Skin of body (tissue), 2 donors: ENCODE data around the gene THRA. TPM values are rescaled to one million over a fixed set of nuclear protein-coding genes. Genes with fewer than 3 reads are reported as not detected.

ENCODE experiments used
- DNase-seq: peaks from one replicate; lab custom pipeline; 2025; lab: John Stamatoyannopoulos, UW
- total RNA-seq: library from RNA; depleted of rRNA; stranded (reverse); fragments of >200 nt; gene quantifications from one replicate; pipeline ENCODE4 v1.2.3, GENCODE V29; 2014

Gene THRA, protein sequence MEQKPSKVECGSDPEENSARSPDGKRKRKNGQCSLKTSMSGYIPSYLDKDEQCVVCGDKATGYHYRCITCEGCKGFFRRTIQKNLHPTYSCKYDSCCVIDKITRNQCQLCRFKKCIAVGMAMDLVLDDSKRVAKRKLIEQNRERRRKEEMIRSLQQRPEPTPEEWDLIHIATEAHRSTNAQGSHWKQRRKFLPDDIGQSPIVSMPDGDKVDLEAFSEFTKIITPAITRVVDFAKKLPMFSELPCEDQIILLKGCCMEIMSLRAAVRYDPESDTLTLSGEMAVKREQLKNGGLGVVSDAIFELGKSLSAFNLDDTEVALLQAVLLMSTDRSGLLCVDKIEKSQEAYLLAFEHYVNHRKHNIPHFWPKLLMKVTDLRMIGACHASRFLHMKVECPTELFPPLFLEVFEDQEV
- 27.2 TPM for total RNA-seq

- no peak for DNase-seq
Measured at GRCh38 chr17:40062329-40063186, at the start of gene THRA. Gene THRA, plus strand, starts transcription at chr17:40062965. Its CDS starts 11,524 bp downstream, at chr17:40074489.

DNA sequence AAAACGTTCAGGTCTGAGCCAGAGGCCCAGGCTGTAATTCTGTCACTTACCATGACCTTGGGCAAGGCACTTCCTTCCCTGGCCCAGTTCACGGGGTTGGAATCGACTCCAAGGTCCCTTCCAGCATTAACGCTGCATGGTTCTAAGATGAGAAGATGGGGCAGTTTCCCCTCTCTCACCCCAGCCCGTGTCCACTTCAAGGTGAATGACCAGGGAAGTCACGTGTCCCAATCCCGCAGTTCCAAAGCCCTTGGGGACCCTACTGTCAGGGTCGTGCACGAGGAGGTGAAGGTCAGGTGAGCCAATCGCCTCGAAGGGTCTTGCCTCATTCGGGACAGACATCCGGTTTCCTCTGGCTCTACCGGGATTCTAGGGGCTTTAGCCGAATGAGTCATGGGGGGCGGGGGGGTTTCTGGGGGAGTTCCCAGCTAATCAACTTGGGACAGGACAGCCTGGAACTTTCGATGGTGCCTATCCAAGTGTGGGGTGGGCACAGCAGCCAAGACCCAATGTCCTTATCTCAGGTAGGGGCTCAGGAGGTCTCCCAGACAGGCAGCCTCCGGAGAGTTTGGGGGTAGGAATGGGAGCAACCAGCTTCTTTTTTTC, 48.3 kb upstream of the THRA start:
- DNase-seq: no peak

DNA sequence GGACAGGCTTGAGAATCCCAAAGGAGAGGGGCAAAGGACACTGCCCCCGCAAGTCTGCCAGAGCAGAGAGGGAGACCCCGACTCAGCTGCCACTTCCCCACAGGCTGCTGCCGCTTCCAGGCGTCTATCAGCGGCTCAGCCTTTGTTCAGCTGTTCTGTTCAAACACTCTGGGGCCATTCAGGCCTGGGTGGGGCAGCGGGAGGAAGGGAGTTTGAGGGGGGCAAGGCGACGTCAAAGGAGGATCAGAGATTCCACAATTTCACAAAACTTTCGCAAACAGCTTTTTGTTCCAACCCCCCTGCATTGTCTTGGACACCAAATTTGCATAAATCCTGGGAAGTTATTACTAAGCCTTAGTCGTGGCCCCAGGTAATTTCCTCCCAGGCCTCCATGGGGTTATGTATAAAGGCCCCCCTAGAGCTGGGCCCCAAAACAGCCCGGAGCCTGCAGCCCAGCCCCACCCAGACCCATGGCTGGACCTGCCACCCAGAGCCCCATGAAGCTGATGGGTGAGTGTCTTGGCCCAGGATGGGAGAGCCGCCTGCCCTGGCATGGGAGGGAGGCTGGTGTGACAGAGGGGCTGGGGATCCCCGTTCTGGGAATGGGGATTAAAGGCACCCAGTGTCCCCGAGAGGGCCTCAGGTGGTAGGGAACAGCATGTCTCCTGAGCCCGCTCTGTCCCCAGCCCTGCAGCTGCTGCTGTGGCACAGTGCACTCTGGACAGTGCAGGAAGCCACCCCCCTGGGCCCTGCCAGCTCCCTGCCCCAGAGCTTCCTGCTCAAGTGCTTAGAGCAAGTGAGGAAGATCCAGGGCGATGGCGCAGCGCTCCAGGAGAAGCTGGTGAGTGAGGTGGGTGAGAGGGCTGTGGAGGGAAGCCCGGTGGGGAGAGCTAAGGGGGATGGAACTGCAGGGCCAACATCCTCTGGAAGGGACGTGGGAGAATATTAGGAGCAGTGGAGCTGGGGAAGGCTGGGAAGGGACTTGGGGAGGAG, 47.5 kb upstream of the THRA start, which contains the start of gene CSF3:
CSF3 (plus strand) TSS at position 436 of the 993 bp plus-strand sequence; CDS start at position 471, 35 bp downstream.
- DNase-seq: no peak

- DNase-seq: no peak
Measured at GRCh38 chr17:40015998-40016985, 46.5 kb upstream of the THRA start.

DNA sequence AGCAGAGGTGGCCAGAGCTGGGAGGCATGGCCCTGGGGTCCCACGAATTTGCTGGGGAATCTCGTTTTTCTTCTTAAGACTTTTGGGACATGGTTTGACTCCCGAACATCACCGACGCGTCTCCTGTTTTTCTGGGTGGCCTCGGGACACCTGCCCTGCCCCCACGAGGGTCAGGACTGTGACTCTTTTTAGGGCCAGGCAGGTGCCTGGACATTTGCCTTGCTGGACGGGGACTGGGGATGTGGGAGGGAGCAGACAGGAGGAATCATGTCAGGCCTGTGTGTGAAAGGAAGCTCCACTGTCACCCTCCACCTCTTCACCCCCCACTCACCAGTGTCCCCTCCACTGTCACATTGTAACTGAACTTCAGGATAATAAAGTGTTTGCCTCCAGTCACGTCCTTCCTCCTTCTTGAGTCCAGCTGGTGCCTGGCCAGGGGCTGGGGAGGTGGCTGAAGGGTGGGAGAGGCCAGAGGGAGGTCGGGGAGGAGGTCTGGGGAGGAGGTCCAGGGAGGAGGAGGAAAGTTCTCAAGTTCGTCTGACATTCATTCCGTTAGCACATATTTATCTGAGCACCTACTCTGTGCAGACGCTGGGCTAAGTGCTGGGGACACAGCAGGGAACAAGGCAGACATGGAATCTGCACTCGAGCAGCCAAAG, 45.2 kb upstream of the THRA start:
- no peak for DNase-seq

GRCh38 chr17:40018211-40019121, 44.3 kb upstream of the THRA start:
- peak; percentile 28 for DNase-seq

DNA sequence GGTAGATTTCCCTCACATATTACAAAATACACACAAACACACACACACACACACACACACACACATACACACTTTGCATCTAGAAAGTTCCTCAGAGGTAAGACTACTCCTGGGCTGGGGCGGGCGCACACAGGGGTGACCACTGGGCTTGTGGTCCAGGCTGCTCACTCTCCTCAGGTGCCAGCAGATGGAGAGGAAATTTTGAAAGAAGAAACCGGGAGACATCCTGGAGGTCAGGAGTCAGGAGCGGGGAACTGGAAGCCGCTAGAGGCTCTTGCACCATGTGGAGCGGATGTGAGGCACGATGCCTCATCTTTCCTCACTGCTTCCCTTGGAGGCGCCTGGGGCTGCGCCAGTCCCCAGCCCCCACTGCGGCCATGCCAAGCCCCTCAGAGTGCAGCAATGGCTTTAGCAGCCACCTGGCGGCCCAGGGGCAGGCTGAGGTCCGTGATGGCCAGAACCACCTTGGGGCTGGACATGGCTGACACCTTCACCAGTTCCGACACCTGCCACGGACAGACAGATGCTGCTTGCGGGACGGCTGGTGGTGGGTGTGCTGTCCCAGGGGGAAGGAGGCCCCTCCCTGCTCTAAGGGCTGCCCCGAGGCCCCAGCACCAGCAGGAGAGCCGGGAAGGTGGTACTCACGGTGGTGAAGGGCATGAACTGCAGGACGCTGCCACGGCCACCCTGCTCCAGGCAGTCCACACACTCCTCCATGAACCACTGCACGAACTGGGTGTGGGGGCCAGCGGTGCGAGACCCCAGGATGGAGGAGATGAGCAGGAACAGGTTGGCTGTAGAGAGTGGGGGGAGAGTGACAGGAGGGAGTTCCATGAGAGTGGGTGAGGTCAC, 43.4 kb upstream of the THRA start:
- DNase-seq: no peak

GRCh38 chr17:40020146-40020545, 42.6 kb upstream of the THRA start:
- DNase-seq: no peak

- DNase-seq: no peak
Measured at GRCh38 chr17:40021451-40021971, 41.3 kb upstream of the THRA start.

GRCh38 chr17:40022497-40022896, 40.3 kb upstream of the THRA start:
- DNase-seq: no peak

GRCh38 chr17:40022961-40023541, 39.7 kb upstream of the THRA start:
- no peak for DNase-seq

DNA sequence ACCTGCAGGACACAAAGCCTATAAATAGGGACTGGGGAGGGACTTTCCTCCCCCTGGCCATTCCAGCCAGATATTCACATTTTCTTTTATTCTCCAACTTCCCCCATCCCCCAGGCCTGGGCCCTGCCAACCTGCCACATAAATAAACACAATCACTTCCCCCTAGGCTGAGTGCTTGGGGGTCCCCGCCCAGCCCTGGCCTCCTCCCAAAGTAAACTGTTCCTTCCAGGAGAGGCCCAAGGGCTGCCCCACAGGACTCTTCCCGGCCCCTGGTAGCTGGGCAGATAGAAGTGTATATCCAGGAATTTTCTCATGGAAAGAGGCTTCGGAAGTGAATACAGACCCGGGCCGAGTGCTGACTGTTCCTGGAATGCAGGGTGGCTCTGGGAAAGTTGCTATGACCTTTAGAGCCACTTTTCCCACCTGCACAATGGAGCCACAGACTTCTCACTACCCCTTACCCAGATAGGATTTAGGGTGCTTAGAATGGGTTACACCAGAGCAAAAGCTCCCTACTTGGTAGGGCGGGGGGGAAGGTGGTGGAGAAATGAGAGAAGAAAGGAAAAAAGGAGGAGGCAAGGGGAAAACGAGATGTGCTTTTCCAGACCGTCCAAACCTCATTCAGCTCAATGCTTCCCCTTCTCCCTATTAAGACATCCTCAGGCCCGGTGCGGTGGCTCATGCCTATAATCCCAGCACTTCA, 39.0 kb upstream of the THRA start:
- DNase-seq: no peak

DNA sequence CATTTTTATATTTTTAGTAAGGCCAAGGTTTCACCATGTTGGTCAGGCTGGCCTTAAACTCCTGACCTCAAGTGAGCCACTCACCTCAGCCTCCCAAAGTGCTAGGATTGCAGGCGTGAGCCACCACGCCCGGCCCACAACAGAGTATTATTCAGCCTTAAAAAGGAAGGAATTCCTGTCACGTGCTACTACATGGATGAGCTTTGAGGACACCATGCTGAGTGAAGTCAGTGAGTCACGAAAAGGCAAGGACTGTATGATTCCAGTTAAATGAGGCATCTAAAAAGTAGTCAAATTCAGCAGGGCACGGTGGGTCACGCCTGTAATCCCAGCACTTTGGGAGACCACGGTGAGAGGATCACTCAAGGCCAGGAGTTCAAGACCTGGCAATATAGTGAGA, 37.9 kb upstream of the THRA start:
- DNase-seq: no peak

DNA sequence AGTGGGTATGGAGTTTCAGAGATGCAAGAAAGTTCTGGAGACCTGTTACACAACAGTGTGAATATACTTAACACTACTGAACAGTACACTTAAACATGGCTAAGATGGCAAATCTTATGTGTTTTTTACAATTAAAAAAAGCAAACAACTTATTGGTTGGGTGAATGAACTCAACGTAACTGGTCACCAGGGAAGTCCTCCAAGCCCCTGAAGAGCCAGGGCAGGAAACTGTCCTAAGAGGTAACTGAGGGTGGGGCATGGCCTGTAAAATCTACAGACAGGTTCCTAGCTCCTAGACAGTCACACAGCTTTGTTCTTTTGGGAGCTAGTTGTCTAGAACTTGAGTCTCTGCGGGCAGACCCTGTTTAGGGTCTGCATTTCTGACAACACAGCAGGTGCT, 37.2 kb upstream of the THRA start:
- DNase-seq: no peak

DNA sequence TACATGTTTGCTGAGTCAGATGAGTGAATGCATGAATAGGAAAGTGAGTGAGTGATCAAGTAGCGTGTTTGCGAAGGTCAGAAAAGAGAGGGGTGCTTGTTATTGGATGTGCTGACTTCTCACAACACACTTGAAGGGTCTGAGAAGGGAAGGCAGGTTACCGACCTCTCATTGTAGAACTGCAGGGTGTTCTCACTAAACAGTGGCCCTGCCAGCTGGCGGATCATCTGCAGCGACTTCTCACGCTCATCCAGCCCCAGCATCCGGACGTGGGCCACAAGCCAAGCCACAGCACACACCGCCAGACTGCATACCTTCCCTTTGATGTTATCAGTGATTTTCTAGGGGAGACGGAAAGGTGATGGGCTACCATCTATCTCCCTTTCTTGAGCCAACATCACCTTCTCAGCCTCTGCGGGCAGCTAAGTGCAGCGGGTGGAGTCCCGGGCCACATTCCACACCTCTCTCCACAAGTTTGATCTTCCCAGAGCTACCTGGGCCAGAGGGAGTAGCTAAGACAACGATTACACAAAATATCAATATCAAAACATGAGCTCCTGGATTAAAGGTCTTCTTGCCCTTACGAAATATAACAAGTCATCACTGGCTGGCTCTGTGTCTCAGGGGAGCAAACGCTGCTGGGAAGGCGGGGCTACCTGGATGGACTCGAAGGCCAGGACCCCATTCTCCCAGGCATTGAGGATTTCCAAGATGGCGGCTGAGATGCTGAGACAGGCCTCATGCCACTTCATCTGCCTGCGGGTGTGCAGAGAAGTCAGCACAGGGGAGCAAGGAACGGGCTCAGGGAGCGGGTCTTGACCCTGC, 36.6 kb upstream of the THRA start:
- no peak for DNase-seq
